Smooth muscle cell (in vitro differentiated cells): ENCODE measurements around the gene GABRA4. TPM values are rescaled to one million over a fixed set of nuclear protein-coding genes. Genes with fewer than 3 reads are reported as not detected.

Experiments
- DNase-seq: peaks from one replicate; lab custom pipeline; 2025; ENCODE audit not compliant: unreplicated experiment; lab: John Stamatoyannopoulos, UW
- H2AFZ ChIP-seq: fragments of 200-600 bp; sonication (generic); 2 replicates; pipeline ENCODE4 v1.6.0; 2016; ENCODE audit warnings: antibody characterized with exemption, low read depth, mild to moderate bottlenecking
- H3F3A ChIP-seq: fragments of 200-600 bp; sonication (generic); 2 replicates; pipeline ENCODE4 v1.6.0; 2017; ENCODE audit warnings: antibody characterized with exemption, low read depth
- H3K27ac ChIP-seq: fragments of 200-600 bp; sonication (generic); 2 replicates; pipeline ENCODE4 v1.5.1; 2016; ENCODE audit warnings: low read depth, mild to moderate bottlenecking
- H3K27me3 ChIP-seq: fragments of 200-600 bp; sonication (generic); 2 replicates; pipeline ENCODE4 v1.6.1; 2016; ENCODE audit warnings: low read depth, mild to moderate bottlenecking
- H3K36me3 ChIP-seq: fragments of 200-600 bp; sonication (generic); 2 replicates; pipeline ENCODE4 v1.5.1; 2016; ENCODE audit warnings: low read depth
- H3K4me1 ChIP-seq: fragments of 200-600 bp; sonication (generic); 2 replicates; pipeline ENCODE4 v1.5.1; 2016; ENCODE audit warnings: low read depth
- H3K4me2 ChIP-seq: fragments of 200-600 bp; sonication (generic); 2 replicates; pipeline ENCODE4 v1.6.0; 2016; ENCODE audit warnings: mild to moderate bottlenecking
- H3K4me3 ChIP-seq: fragments of 200-600 bp; sonication (generic); 2 replicates; pipeline ENCODE4 v1.5.1; 2016; ENCODE audit warnings: mild to moderate bottlenecking
- H3K79me2 ChIP-seq: fragments of 200-600 bp; sonication (generic); 2 replicates; pipeline ENCODE4 v1.6.0; 2016; ENCODE audit warnings: low read depth, mild to moderate bottlenecking
- H3K9ac ChIP-seq: fragments of 200-600 bp; sonication (generic); 2 replicates; pipeline ENCODE4 v1.6.0; 2016; ENCODE audit warnings: low read depth
- H3K9me3 ChIP-seq: fragments of 200-600 bp; sonication (generic); replicated peaks from 2 replicates; pipeline ENCODE4 v1.5.1; 2016; ENCODE audit warnings: low read depth
- H4K20me1 ChIP-seq: fragments of 200-600 bp; sonication (generic); 2 replicates; pipeline ENCODE4 v1.6.0; 2016; ENCODE audit warnings: low read depth
- CTCF ChIP-seq: fragments of 200-600 bp; sonication (generic); IDR thresholded peaks from 2 replicates; pipeline ENCODE4 v1.5.1; 2017; ENCODE audit warnings: borderline replicate concordance, mild to moderate bottlenecking, antibody characterized with exemption; ENCODE audit not compliant: insufficient read depth, poor library complexity, severe bottlenecking
- WGBS: methylation state at CpG from one replicate; pipeline ENCODE4 v1.1.7; 2016; ENCODE audit warnings: low lambda C conversion rate; 5-methylcytosine and 5-hydroxymethylcytosine counted together
- polyA plus RNA-seq: library from polyadenylated mRNA; unstranded; fragments of >200 nt; fragmentation: Nextera tagmentation; extraction: Ambion mirVana; gene quantifications from 2 replicates; pipeline ENCODE4 v1.2.1, GENCODE V29; 2016
- total RNA-seq: library from RNA; depleted of rRNA; stranded (reverse); fragments of >200 nt; gene quantifications from 2 replicates; pipeline ENCODE4 v1.2.3, GENCODE V29; 2014

GABRA4 gene
- total and polyA plus RNA-seq, 2 experiments from 2014 or later: not detected

- H3K9me3 ChIP-seq: no peaks in the 10 kb centered on the region
These were observed 114.7 kb downstream of the GABRA4 start for GRCh38 chr4:46878641-46879040.

DNA sequence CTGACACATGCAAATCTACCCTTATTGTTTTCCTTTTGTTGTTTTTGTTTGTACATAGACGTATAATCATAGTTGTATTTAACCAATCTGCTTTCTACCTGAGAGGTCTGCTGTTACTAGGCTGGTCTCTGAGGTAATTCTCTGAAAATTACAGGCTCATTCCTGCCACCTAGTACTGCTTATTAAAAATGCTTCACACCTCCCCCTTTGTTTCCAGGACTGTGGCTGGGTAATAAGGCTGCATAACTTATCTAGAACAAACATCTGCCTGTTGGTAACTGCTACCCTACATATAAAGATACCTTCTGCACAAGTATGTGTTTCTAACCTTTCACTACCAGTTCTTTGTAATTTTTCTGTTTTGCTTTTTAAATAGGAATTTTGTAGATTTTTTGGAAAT is 118.6 kb downstream of the GABRA4 start:
- H3K9ac ChIP-seq: no peak overlapping the region
- H3K27me3 ChIP-seq: no peaks in the 10 kb centered on the region
- no peak for TF ChIP-seq CTCF
- WGBS: 78% methylated on average over 1 of the region's 1 CpG
- DNase-seq: no peak
- H3K36me3 ChIP-seq: no peaks in the 10 kb centered on the region
- no peaks in the 10 kb centered on the region for H3F3A ChIP-seq
- H3K9me3 ChIP-seq: no peaks in the 10 kb centered on the region
- H4K20me1 ChIP-seq: no peaks in the 10 kb centered on the region
- no peaks in the 10 kb centered on the region for H3K4me1 ChIP-seq
- no peak overlapping the region for H3K27ac ChIP-seq
- H3K4me3 ChIP-seq: no peak overlapping the region
- no peaks in the 10 kb centered on the region for H3K79me2 ChIP-seq
- no peak overlapping the region for H3K4me2 ChIP-seq
- no peak overlapping the region for H2AFZ ChIP-seq

More at GRCh38 chr4:46878641-46879040, 114.7 kb downstream of the GABRA4 start:
- Histone ChIP-seq H2AFZ (no peak overlapping the region), H3K4me2 (no peak overlapping the region), H3K27ac (no peak overlapping the region), H3K36me3 (no peaks in the 10 kb centered on the region), H3K27me3 (no peaks in the 10 kb centered on the region), H3K79me2 (no peaks in the 10 kb centered on the region), H3K4me3 (no peak overlapping the region), H3K4me1 (no peaks in the 10 kb centered on the region), H3K9ac (no peak overlapping the region), H3F3A (no peaks in the 10 kb centered on the region), H4K20me1 (no peaks in the 10 kb centered on the region)
- TF ChIP-seq CTCF: no peak
- no peak for DNase-seq
- WGBS: 91% methylated on average over 3 of the region's 3 CpGs

DNA sequence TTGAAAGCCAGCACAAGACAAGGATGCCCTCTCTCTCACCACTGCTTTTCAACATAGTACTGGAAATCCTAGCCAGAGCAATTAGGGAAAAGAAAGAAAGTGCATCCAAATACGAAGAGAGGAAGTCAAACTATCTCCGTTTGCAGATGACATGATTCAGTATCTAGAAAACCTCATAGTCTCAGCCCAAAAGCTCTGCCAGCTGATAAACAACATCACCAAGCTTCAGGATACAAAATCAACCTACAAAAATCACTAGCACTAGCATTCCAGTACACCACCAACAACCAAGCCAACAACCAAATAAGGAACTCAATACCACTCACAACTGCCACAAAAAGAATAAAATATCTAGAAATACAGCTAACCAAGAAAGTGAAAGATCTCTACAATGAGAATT is 123.0 kb downstream of the GABRA4 start:
- H3F3A ChIP-seq: no peaks in the 10 kb centered on the region
- H3K4me2 ChIP-seq: no peak overlapping the region
- H3K36me3 ChIP-seq: no peaks in the 10 kb centered on the region
- DNase-seq: no peak
- H4K20me1 ChIP-seq: no peaks in the 10 kb centered on the region
- H3K27me3 ChIP-seq: no peaks in the 10 kb centered on the region
- H3K27ac ChIP-seq: no peak overlapping the region
- no peaks in the 10 kb centered on the region for H3K4me1 ChIP-seq
- TF ChIP-seq CTCF: no peak
- no peak overlapping the region for H2AFZ ChIP-seq
- H3K9me3 ChIP-seq: no peaks in the 10 kb centered on the region
- WGBS: 82% methylated on average over 2 of the region's 2 CpGs
- no peak overlapping the region for H3K9ac ChIP-seq
- H3K79me2 ChIP-seq: no peaks in the 10 kb centered on the region
- no peak overlapping the region for H3K4me3 ChIP-seq

Other genes starting within 250 kb of the GABRA4 start
- gene COX7B2, start 84.3 kb downstream of the GABRA4 start, total RNA-seq: not detected in 2 replicates
- not detected in 2 replicates for gene COX7B2, start 84.3 kb downstream of the GABRA4 start, polyA plus RNA-seq
- 0.22 and 0.49 TPM in 2 replicates for gene GABRB1, start 38.0 kb upstream of the GABRA4 start, total RNA-seq
- gene GABRB1, start 38.0 kb upstream of the GABRA4 start, polyA plus RNA-seq: not detected in 2 replicates